MCF 10A (cell line): ENCODE measurements around the gene FASN. TPM values are rescaled to one million over a fixed set of nuclear protein-coding genes. Genes with fewer than 3 reads are reported as not detected.

Experiments used
- BruUV-seq: library from RNA; stranded (reverse); fragments of 400-500 nt; replicated peaks from 2 replicates; lab custom pipeline; 2021; lab: Mats Ljungman, UMichigan
- CTCF ChIA-PET: fragments of 300-600 bp; sonication (Branson Sonifier 250); formaldehyde crosslinking; extraction: SDS; loops from one replicate; lab custom pipeline; 2021; ENCODE audit warnings: antibody characterized with exemption, inconsistent platforms; lab: Yijun Ruan, JAX
- POLR2A ChIA-PET: fragments of 300-600, 350-650 bp; sonication (Branson Sonifier 250); formaldehyde crosslinking; extraction: SDS; loops from one replicate; lab custom pipeline; 2020; ENCODE audit warnings: antibody characterized with exemption, inconsistent platforms; lab: Yijun Ruan, JAX
- DNase-seq: peaks from one replicate; pipeline ENCODE4 v3.0.0-alpha.2; 2018; ENCODE audit not compliant: unreplicated experiment
- H3K27ac Mint-ChIP-seq: one replicate; pipeline ENCODE4 v1.8.0; 2022; ENCODE audit warnings: mild to moderate bottlenecking, low read depth, mixed read lengths; ENCODE audit not compliant: unreplicated experiment
- H3K27me3 Mint-ChIP-seq: one replicate; pipeline ENCODE4 v1.8.0; 2022; ENCODE audit warnings: mixed read lengths; ENCODE audit not compliant: insufficient read depth, unreplicated experiment
- H3K36me3 Mint-ChIP-seq: one replicate; pipeline ENCODE4 v1.8.0; 2022; ENCODE audit warnings: mild to moderate bottlenecking, moderate library complexity, mixed read lengths; ENCODE audit not compliant: insufficient read depth, unreplicated experiment
- H3K4me1 Mint-ChIP-seq: one replicate; pipeline ENCODE4 v1.8.0; 2022; ENCODE audit warnings: mixed read lengths; ENCODE audit not compliant: insufficient read depth, unreplicated experiment
- H3K4me3 Mint-ChIP-seq: one replicate; pipeline ENCODE4 v1.8.0; 2022; ENCODE audit warnings: mild to moderate bottlenecking, moderate library complexity, mixed read lengths; ENCODE audit not compliant: unreplicated experiment
- H3K9me3 Mint-ChIP-seq: one replicate; pipeline ENCODE4 v1.8.0; 2022; ENCODE audit warnings: mixed read lengths; ENCODE audit not compliant: unreplicated experiment
- intact Hi-C: fragments of 100-400 bp; cut with micrococcal nuclease; formaldehyde crosslinking; loops from 2 replicates; pipeline ENCODE4 v1.14.1; 2022
- total RNA-seq: library from RNA; stranded (reverse); gene quantifications from 2 replicates; pipeline ENCODE4 v1.2.3, GENCODE V29; 2022
- TF ChIP-seq, protein P1 (sequence below): fragments of 200-600 bp; IDR thresholded peaks from one replicate; pipeline ENCODE4 v1.8.0; 2022; ENCODE audit warnings: antibody characterized with exemption, mild to moderate bottlenecking; ENCODE audit not compliant: unreplicated experiment

FASN gene
- total RNA-seq, 1 experiment from 2014 or later, result 120 TPM

DNA sequence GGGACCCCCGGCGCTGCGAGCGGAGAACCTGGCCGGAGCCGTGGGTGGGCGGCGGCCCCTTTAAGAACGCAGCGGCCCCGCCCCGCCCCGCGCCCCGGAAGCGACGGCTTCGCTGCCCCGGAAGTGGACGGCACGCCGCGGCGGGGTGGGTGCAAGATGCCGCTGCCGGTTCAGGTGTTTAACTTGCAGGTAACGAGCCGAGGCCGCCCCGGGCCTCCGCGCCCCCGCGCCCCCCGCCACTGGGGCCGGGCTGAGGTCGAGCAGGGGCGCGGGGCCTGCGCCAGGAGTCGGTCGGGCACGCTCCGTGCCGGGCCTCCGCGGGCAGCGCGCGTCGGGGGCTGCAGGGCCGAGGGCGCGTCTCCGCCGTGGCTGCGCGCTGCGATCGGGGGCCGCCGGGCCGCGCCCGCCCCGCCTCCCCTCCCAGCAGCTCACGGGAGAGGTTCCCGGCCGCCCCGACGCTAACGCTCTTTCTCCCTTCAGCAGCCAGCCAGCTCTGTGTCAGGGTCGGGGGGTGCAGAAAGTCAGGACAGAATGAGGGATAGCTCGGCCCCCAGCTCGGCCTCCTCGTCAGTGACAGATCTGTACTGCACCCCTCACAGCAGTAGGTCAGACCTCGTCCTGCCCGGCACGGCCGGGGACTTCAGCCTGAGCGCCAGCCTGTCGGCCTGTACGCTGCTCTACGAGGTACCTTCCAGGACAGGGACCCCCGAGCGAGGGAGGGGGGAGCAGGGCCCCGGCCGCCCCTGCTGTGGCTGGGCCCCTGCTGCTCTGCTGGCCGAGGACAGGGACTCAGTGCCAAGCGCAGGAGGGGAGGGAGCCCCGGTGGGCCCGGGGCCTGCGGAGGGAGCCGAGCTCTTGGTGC is 46.0 kb downstream of the FASN start, which contains the start of the genes GPS1 and RFNG:
GPS1 (plus strand) TSS at position 123 of the 862 bp plus-strand sequence; CDS start at position 157, 34 bp downstream.
RFNG (minus strand) TSS at position 36 of the 862 bp plus-strand sequence. CDS start 45 bp downstream, outside the sequence.
- peak; percentile 59 for DNase-seq
- TF ChIP-seq, protein P1, sequence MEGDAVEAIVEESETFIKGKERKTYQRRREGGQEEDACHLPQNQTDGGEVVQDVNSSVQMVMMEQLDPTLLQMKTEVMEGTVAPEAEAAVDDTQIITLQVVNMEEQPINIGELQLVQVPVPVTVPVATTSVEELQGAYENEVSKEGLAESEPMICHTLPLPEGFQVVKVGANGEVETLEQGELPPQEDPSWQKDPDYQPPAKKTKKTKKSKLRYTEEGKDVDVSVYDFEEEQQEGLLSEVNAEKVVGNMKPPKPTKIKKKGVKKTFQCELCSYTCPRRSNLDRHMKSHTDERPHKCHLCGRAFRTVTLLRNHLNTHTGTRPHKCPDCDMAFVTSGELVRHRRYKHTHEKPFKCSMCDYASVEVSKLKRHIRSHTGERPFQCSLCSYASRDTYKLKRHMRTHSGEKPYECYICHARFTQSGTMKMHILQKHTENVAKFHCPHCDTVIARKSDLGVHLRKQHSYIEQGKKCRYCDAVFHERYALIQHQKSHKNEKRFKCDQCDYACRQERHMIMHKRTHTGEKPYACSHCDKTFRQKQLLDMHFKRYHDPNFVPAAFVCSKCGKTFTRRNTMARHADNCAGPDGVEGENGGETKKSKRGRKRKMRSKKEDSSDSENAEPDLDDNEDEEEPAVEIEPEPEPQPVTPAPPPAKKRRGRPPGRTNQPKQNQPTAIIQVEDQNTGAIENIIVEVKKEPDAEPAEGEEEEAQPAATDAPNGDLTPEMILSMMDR, result no peak
- Mint-ChIP-seq H3K27ac (no peak within 1 kb of the TSS), H3K27me3 (no peaks in the 10 kb centered on the region), H3K9me3 (no peaks in the 10 kb centered on the region), H3K4me1 (no peaks in the 10 kb centered on the region), H3K36me3 (peaks cover 30% of the 10 kb centered on the region), H3K4me3 (peak within 1 kb of the TSS; percentile 75)
- TSS peak; percentile 17 for BruUV-seq
- intact Hi-C loops, result no loop called here
- POLR2A ChIA-PET, result interaction anchor here (0.9 to 3.0 kb wide), 8 partner anchors 12 to 47 kb away, joined by 3 to 14 read pairs (median 5); partner anchors contain the start of genes CENPX, DCXR, DUS1L and FASN
- CTCF ChIA-PET, result interaction anchor here (0.5 to 2.0 kb wide), 4 partner anchors 16 to 273 kb away, joined by 3 to 7 read pairs (median 5); partner anchors contain the start of gene NOTUM

DNA sequence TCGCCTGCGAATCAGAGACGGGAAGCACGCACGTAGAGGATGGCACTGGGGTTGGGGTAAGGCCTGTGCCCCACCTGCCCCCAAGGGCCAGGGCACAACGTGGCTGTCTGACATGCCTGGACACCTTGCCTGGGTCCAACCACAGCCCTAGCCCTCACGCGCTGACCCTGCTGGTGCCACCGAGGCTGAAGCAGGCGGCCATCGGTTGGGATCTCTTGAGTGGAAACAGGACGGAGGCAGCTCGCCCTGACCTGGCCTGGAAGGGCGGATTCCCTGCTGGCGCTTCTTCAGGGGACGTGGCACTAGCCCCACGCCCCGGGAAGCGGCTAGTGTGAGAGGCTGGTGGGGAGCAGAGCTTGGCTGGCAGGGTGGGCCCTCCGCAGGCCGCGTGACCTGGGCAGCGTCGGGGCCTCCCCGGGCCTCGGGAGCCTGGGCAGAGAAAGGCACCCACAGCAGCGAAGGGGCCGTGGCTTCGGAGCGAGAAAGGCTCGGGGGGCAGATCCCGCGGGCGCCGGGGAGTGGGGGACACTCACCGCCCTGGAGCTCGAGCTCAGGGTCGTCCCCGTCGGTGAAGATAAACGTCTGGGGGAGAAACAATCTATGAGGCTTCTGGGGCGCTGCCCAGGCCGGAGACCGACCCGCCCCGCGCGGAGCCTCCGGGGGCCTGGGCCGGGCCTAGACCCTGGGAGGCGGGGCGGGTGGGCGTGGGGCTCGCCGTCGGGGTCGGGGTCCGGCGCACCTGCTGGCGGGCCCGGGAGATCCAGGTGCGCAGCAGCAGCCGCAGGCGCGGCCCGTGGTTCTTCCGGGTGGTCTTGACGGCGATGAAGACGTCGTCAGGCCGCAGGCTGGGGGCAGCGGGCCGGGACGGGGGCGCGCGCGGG is 47.0 kb downstream of the FASN start:
- CTCF ChIA-PET, result interaction anchor here (0.5 to 2.0 kb wide), 4 partner anchors 9 to 274 kb away, joined by 3 to 7 read pairs (median 4); no protein-coding TSS in a partner anchor
- no peak for DNase-seq
- Mint-ChIP-seq H3K4me1 (no peaks in the 10 kb centered on the region), H3K27me3 (no peaks in the 10 kb centered on the region), H3K4me3 (peak overlapping the region; percentile 73), H3K36me3 (peaks cover 30% of the 10 kb centered on the region), H3K9me3 (no peaks in the 10 kb centered on the region), H3K27ac (no peak overlapping the region)
- TF ChIP-seq, protein P1, result no peak
- intact Hi-C loops, result no loop called here
- POLR2A ChIA-PET, result interaction anchor here (0.6 to 3.0 kb wide), 7 partner anchors 10 to 28 kb away, joined by 3 to 11 read pairs (median 3); partner anchors contain the start of genes CENPX, DCXR, DUS1L and LRRC45
- no TSS peak for BruUV-seq

GRCh38 chr17:82050152-82050760 is 47.8 kb downstream of the FASN start:
- H3K36me3 Mint-ChIP-seq, result peaks cover 25% of the 10 kb centered on the region
- H3K27me3 Mint-ChIP-seq, result no peaks in the 10 kb centered on the region
- CTCF ChIA-PET, result interaction anchor here (0.6 to 2.0 kb wide), 4 partner anchors 10 to 127 kb away, joined by 3 to 7 read pairs (median 3); no protein-coding TSS in a partner anchor
- POLR2A ChIA-PET, result interaction anchor here (0.6 to 3.0 kb wide), 6 partner anchors 9 to 56 kb away, joined by 3 to 11 read pairs (median 6); partner anchors contain the start of genes CENPX, DCXR, DUS1L and LRRC45
- H3K9me3 Mint-ChIP-seq, result no peaks in the 10 kb centered on the region
- H3K4me1 Mint-ChIP-seq, result no peaks in the 10 kb centered on the region
- no peak overlapping the region for H3K27ac Mint-ChIP-seq
- intact Hi-C loops, result no loop called here
- TSS peak; percentile 27 for BruUV-seq
- no peak for DNase-seq
- TF ChIP-seq, protein P1, result no peak
- peak overlapping the region; percentile 73 for H3K4me3 Mint-ChIP-seq
